Right lobe of liver (tissue), 6 donors: ENCODE data around the gene MYO3A. TPM values are rescaled to one million over a fixed set of nuclear protein-coding genes. Genes with fewer than 3 reads are reported as not detected.
A peak's percentile ranks its signal among the peaks of the same experiment; 100 is the strongest.

ENCODE experiments used
- ATAC-seq, 4 donors: fragments of 200-7000 bp; cut with Tn5 transposase; one replicate each; pipeline ENCODE4 v1.9.1; 2020; ENCODE audit warnings: mild to moderate bottlenecking in 4 of 4, moderate library complexity in 4 of 4
- DNase-seq, 3 donors: peaks; one replicate each; pipeline ENCODE4 v3.0.0-alpha.2; 2020
- H3K27ac ChIP-seq, 3 donors: fragments of 200-600 bp; one replicate each; pipeline ENCODE4 v1.8.0; 2022
- H3K27me3 ChIP-seq, 2 donors: fragments of 200-600 bp; one replicate each; pipeline ENCODE4 v1.8.0; 2022
- H3K36me3 ChIP-seq, 4 donors: fragments of 200-600 bp; sonication (generic) in 1 of 4; one replicate each; pipeline versions ENCODE4 v1.5.1 to v1.8.0; 2017 to 2022; ENCODE audit warnings: control low read depth in 1 of 4
- H3K4me1 ChIP-seq, 4 donors: fragments of 200-600 bp; sonication (generic) in 1 of 4; one replicate each; pipeline versions ENCODE4 v1.5.1 to v1.8.0; 2017 to 2022; ENCODE audit warnings: control low read depth in 1 of 4
- H3K4me3 ChIP-seq, 3 donors: fragments of 200-600 bp; one replicate each; pipeline ENCODE4 v1.8.0; 2022
- H3K9me3 ChIP-seq, 4 donors: fragments of 200-600 bp; sonication (generic) in 1 of 4; one replicate each; pipeline versions ENCODE4 v1.5.1 to v1.8.0; 2017 to 2022; ENCODE audit warnings: control low read depth in 1 of 4
- CTCF ChIP-seq, 4 donors: fragments of 200-600 bp in 3 of 4; fragments of 450-650 bp in 1 of 4; IDR thresholded peaks; one replicate each; pipeline versions ENCODE4 v1.5.1 to v1.8.0; 2016 to 2022; ENCODE audit warnings: antibody characterized with exemption in 4 of 4, mild to moderate bottlenecking in 2 of 4
- POLR2A ChIP-seq: fragments of 450-650 bp; IDR thresholded peaks from one replicate; pipeline ENCODE4 v1.6.1; 2017; ENCODE audit warnings: antibody characterized with exemption, mild to moderate bottlenecking
- WGBS: methylation state at CpG from one replicate; pipeline ENCODE4 v1.1.6; 2018; ENCODE audit warnings: low coverage, low lambda C conversion rate; ENCODE audit not compliant: insufficient coverage; ENCODE audit errors: missing lambda C conversion rate; 5-methylcytosine and 5-hydroxymethylcytosine counted together
- intact Hi-C, 2 donors: fragments of 100-400 bp; cut with DNase I; formaldehyde crosslinking; loops; one replicate each; pipeline versions ENCODE4 v1.11.2 to v1.14.1; 2022
- total RNA-seq, 6 experiments: library from RNA; depleted of rRNA in 2 of 6; stranded (reverse); fragments of >200 nt in 2 of 6; fragmentation: NEBNext Ultra II Directional in 3 of 6; extraction: Animal tissue kit (Norgen Biotek cat#: 25700) in 3 of 6; gene quantifications; one replicate each; pipeline versions ENCODE4 v1.1.0 to v1.2.4, GENCODE V29; 2016 to 2023
- donor health status: DM: no; HTN: yes; CAD: no.
- donor health status: DM: no; HTN: no; CAD: no.
- donor health status: DM: no; HTN: no; CAD: no.
- donor health status: DM: no; HTN: yes; CAD: no.
- donor health status: DM: no; HTN: yes; CAD: no.

The MYO3A gene
- total RNA-seq, 6 experiments from 2014 or later: 0.04 to 0.12 (median 0.12) TPM; not detected in 3

DNA sequence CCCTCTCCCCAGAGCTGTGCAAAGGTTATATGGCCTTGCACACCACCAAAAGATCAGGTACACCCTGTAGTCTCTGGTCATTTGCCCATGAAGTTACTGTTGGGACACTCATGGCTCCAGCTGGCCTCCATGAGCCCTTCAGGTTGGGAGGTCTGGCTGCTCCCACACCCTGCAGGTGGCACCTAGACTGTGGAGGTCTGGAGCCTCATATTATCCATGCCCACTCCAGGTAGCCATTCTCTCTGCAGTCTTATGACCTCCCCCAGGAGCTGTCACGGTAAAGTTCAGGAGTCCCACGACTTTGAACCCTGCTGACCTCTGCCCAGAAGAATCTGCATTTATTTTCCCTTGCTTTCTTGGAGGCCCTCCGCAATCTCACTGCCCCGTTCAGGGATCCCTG is 243.3 kb downstream of the MYO3A start:
- Histone ChIP-seq H3K4me1 (no peaks in the 10 kb centered on the region), H3K36me3 (no peaks in the 10 kb centered on the region), H3K27me3 (no peaks in the 10 kb centered on the region), H3K4me3 (no peak overlapping the region), H3K9me3 (no peaks in the 10 kb centered on the region), H3K27ac (no peak overlapping the region)
- DNase-seq: no peak
- WGBS: 67% methylated on average over 4 of the region's 4 CpGs
- TF ChIP-seq POLR2A (no peak), CTCF (IDR thresholded peaks at IDR 0.05) (no peak)
- ATAC-seq: no peak
- intact Hi-C loops: no loop called here

- intact Hi-C loops: no loop called here
- 52% methylated on average over 5 of the region's 5 CpGs for WGBS
These were observed 260.2 kb downstream of the MYO3A start for GRCh38 chr10:26194275-26194674.

GRCh38 chr10:26197248-26197647 is 263.2 kb downstream of the MYO3A start:
- 64% methylated on average over 2 of the region's 2 CpGs for WGBS
- intact Hi-C loops: no loop called here
- H3K27ac ChIP-seq: no peak overlapping the region
- H3K4me1 ChIP-seq: no peaks in the 10 kb centered on the region
- H3K36me3 ChIP-seq: no peaks in the 10 kb centered on the region
- TF ChIP-seq CTCF (IDR thresholded peaks at IDR 0.05) (no peak), POLR2A (no peak)
- DNase-seq: no peak
- ATAC-seq: peak in 1 of 4 donors; percentile 17
- H3K9me3 ChIP-seq: no peaks in the 10 kb centered on the region
- H3K4me3 ChIP-seq: no peak overlapping the region
- H3K27me3 ChIP-seq: no peaks in the 10 kb centered on the region

More at GRCh38 chr10:26194275-26194674, 260.2 kb downstream of the MYO3A start:
- H3K4me3 ChIP-seq: no peak overlapping the region
- no peak for DNase-seq
- no peak for ATAC-seq
- no peak overlapping the region for H3K27ac ChIP-seq
- H3K9me3 ChIP-seq: no peaks in the 10 kb centered on the region
- H3K36me3 ChIP-seq: no peaks in the 10 kb centered on the region
- no peaks in the 10 kb centered on the region for H3K4me1 ChIP-seq
- TF ChIP-seq POLR2A (no peak), CTCF (IDR thresholded peaks at IDR 0.05) (no peak)
- H3K27me3 ChIP-seq: no peaks in the 10 kb centered on the region

DNA sequence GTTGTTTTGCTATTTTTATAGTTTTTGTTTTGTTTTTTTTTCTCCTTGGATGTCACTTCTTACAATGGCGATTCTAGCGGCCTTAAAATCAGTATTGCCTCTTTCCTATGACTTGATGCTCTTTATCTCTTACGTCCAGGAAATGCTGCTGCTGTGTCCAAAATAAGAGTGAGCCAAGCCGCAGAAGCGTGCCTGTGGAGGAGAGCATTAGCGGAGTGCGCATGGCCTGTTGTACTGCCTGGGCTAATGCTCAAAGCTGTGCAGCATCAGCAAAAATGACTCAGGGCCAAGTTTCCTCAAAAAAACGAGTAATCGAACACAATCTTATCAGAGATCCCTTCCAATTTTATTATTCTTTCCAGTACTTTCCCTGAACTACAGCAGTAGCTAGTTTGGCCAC is 264.1 kb downstream of the MYO3A start:
- no peaks in the 10 kb centered on the region for H3K27me3 ChIP-seq
- intact Hi-C loops: no loop called here
- H3K36me3 ChIP-seq: no peaks in the 10 kb centered on the region
- WGBS: 54% methylated on average over 8 of the region's 9 CpGs
- no peaks in the 10 kb centered on the region for H3K4me1 ChIP-seq
- no peaks in the 10 kb centered on the region for H3K9me3 ChIP-seq
- H3K4me3 ChIP-seq: no peak overlapping the region
- TF ChIP-seq CTCF (IDR thresholded peaks at IDR 0.05) (no peak), POLR2A (no peak)
- H3K27ac ChIP-seq: no peak overlapping the region
- ATAC-seq: peak in 3 of 4 donors; percentile 23 to 69 (median 63)
- DNase-seq: no peak

- DNase-seq (no peak), ATAC-seq (no peak)
- intact Hi-C loops: no loop called here
- 43% methylated on average over 4 of the region's 4 CpGs for WGBS
- Histone ChIP-seq H3K27ac (no peak overlapping the region), H3K9me3 (no peaks in the 10 kb centered on the region), H3K4me3 (no peak overlapping the region), H3K27me3 (no peaks in the 10 kb centered on the region), H3K36me3 (no peaks in the 10 kb centered on the region), H3K4me1 (no peaks in the 10 kb centered on the region)
- TF ChIP-seq POLR2A (no peak), CTCF (IDR thresholded peaks at IDR 0.05) (no peak)
These were observed 265.8 kb downstream of the MYO3A start for GRCh38 chr10:26199841-26200240.
